Large intestine (tissue), 3 donors: ENCODE data around the gene LGALS4. TPM values are rescaled to one million over a fixed set of nuclear protein-coding genes. Genes with fewer than 3 reads are reported as not detected.
"Not testable (repeated sequence)": the region's sequence is repeated elsewhere in the genome, so short reads cannot be mapped to it uniquely, and the experiment has no call there.

Source experiments
- DNase-seq, 2 donors: peaks; one replicate each; pipeline versions ENCODE4 v3.0.0 to v3.0.0-alpha.2; 2013
- H3K27ac ChIP-seq: one replicate; pipeline ENCODE4 v1.5.1; 2013; ENCODE audit warnings: low read length
- H3K27me3 ChIP-seq: 2 replicates; pipeline ENCODE4 v1.6.1; 2013; ENCODE audit warnings: low read length; ENCODE audit not compliant: control insufficient read depth, insufficient read depth
- H3K36me3 ChIP-seq: 2 replicates; pipeline ENCODE4 v1.6.1; 2013; ENCODE audit warnings: low read length; ENCODE audit not compliant: control insufficient read depth, insufficient read depth
- H3K4me1 ChIP-seq: one replicate; pipeline ENCODE4 v1.6.1; 2013; ENCODE audit warnings: low read length; ENCODE audit not compliant: control insufficient read depth, insufficient read depth
- H3K4me3 ChIP-seq: one replicate; pipeline ENCODE4 v1.5.1; 2013; ENCODE audit warnings: low read length
- H3K9me3 ChIP-seq: one replicate; pipeline ENCODE4 v1.6.1; 2013; ENCODE audit warnings: mild to moderate bottlenecking, low read depth, low read length, moderate library complexity; ENCODE audit not compliant: control insufficient read depth
- WGBS: methylation state at CpG from one replicate; pipeline ENCODE4 v1.1.5; 2013; ENCODE audit warnings: low lambda C conversion rate; ENCODE audit not compliant: insufficient coverage; 5-methylcytosine and 5-hydroxymethylcytosine counted together
- polyA plus RNA-seq: library from polyadenylated mRNA; unstranded; fragments of 120-200 nt; gene quantifications from one replicate; pipeline ENCODE4 v1.2.1, GENCODE V29; 2013

The LGALS4 gene
- polyA plus RNA-seq, 1 donor: 680 TPM

DNA sequence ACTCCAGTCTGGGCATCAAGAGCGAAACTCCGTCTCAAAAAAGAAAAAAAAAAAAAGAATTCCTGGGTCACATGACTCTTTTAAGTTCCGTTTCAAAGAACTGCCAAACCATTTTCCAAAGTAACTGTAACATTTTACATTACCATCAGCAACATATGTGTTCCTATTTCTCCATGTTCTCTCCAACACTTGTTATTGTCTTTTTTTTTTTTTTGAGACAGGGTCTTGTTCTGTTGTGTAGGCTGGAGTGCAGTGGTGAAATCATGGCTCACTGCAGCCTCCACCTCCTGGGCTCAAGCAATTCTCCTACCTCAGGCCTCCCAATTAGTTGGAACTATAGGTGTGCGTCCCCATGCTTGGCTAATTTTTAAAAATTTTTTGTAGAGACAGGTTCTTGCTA is 17.2 kb downstream of the LGALS4 start:
- no peaks in the 10 kb centered on the region for H3K27me3 ChIP-seq
- no CpG with 5 or more reads among the region's 4 CpGs for whole genome bisulfite sequencing
- peaks cover 3% of the 10 kb centered on the region for H3K9me3 ChIP-seq
- no peak overlapping the region for H3K4me3 ChIP-seq
- H3K27ac ChIP-seq: no peak overlapping the region
- H3K36me3 ChIP-seq: peaks cover 7% of the 10 kb centered on the region
- no peak for DNase-seq
- peaks cover 11% of the 10 kb centered on the region for H3K4me1 ChIP-seq

DNA sequence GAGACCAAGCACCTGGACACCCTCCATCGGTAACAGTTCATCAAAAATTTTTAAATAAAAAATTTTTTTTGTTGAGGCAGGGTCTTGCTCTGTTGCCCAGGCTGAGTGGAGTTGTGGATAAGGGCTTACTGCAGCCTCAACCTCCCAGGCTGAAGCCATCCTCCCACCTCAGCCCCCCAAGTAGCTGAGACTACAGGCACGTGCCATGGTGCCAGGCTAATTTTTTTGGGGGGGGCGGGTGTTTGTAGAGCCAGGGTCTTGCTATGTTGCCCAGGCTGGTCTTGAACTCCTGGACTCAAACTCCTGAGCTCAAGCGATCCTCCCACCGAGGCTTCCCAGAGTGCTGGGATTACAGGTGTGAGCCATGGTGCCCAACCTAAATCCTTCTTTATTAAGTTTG is 19.1 kb downstream of the LGALS4 start:
- WGBS: 100% methylated on average over 1 of the region's 5 CpGs
- Histone ChIP-seq H3K27ac (no peak overlapping the region), H3K4me3 (no peak overlapping the region), H3K9me3 (peaks cover 3% of the 10 kb centered on the region), H3K4me1 (peaks cover 11% of the 10 kb centered on the region), H3K36me3 (no peaks in the 10 kb centered on the region), H3K27me3 (no peaks in the 10 kb centered on the region)
- DNase-seq: no peak

DNA sequence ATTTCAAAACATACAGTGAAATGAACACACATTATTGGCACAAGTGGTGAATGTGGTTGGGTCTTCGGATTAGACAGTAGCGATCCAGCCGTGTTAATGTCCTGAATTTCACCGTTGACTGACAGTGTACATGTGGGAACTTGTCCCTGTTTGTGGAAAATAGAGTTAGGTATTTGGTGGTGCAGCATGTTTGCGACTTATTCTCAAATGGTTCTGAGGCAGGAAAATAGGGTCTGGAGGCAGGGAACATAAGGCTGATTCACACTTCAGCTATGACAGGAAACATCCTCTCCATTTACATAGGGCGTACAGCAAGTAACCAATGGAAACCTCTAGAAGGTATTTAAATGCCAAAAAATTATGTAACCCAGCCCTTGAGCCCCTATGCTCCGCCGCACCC is 19.6 kb downstream of the LGALS4 start:
- H3K27me3 ChIP-seq: no peaks in the 10 kb centered on the region
- DNase-seq: no peak
- H3K4me1 ChIP-seq: peaks cover 11% of the 10 kb centered on the region
- no peaks in the 10 kb centered on the region for H3K36me3 ChIP-seq
- H3K27ac ChIP-seq: peak overlapping the region; percentile 80
- H3K9me3 ChIP-seq: peaks cover 3% of the 10 kb centered on the region
- no peak overlapping the region for H3K4me3 ChIP-seq
- no CpG with 5 or more reads among the region's 8 CpGs for whole genome bisulfite sequencing

DNA sequence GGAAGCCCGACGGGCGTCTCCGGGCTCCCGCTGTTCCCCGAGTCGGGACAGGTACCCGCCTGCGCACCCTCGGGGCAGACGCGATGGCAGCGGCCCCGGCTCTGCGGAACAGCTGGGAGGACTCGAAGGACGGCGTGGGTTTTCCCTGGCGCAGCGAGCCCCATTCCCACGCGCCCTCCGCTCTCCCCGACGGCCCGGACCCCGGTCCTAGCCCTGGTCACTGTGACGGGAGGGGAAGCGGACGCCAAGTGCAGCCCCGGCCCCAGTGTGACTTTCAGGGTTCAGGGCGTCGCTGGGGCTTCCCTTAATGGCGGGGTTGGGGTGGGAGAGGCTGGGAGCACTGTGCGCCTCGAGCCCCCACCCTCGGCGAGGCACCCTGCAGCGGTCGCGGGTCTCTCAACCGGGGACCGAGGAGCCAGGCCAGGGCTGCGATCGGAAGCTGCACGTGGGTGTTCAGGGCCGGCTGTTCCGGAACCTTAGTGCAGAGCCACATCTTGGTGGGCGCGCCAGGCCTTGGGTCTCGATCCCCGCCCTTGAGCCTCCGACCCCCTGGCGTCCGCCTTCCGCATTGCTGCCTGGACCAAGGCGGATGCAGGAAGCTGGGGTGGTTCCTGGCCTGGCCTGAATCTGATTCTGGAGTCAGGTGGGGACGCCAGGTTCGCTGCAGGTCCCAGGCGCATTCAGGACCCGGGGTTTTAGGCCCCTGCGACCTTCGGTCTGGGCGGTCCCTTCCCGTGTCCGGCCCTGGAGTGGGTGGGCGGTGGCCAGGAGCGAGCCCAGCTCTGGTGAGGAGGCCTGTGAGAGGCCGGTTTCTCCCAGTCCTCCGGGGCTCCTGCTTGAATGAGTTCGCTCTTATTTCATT is 20.3 kb downstream of the LGALS4 start:
- peaks cover 3% of the 10 kb centered on the region for H3K9me3 ChIP-seq
- peak overlapping the region; percentile 80 for H3K27ac ChIP-seq

DNA sequence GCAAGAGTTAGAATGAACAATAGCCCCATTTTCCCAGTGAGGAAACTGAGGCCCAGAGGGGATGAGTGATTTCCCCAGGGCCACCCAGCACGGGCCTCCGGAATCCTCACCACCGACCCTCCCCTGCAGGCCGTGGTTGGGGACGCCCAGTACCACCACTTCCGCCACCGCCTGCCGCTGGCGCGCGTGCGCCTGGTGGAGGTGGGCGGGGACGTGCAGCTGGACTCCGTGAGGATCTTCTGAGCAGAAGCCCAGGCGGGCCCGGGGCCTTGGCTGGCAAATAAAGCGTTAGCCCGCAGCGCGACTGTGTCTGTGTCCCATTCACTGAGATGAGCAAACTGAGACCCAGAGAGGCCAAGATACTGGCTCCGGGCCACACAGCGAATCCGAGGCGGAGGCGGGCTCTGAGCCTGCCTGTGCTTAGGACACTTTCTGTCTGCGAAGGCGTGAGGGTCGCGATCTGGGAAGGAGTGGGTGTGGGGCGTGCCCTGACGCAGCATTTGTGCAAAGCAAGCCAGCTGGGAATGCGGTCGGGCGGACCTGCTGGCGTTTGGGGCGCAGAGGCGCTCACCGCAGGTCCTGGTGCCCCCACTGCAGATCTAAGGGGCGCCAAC is 21.2 kb downstream of the LGALS4 start:
- not testable (repeated sequence) for H3K27me3 ChIP-seq, H3K27ac ChIP-seq, H3K36me3 ChIP-seq, H3K9me3 ChIP-seq, DNase-seq
- WGBS: no CpG with 5 or more reads among the region's 40 CpGs
- H3K4me1 ChIP-seq: peaks cover 11% of the 10 kb centered on the region
- peak overlapping the region; percentile 10 for H3K4me3 ChIP-seq

More for the DNA sequence above, 20.3 kb downstream of the LGALS4 start:
- peaks cover 11% of the 10 kb centered on the region for H3K4me1 ChIP-seq
- peak; percentile 69 to 81 for DNase-seq
- H3K36me3 ChIP-seq: no peaks in the 10 kb centered on the region
- peak overlapping the region; percentile 51 for H3K4me3 ChIP-seq
- H3K27me3 ChIP-seq: no peaks in the 10 kb centered on the region
- WGBS: no CpG with 5 or more reads among the region's 71 CpGs

DNA sequence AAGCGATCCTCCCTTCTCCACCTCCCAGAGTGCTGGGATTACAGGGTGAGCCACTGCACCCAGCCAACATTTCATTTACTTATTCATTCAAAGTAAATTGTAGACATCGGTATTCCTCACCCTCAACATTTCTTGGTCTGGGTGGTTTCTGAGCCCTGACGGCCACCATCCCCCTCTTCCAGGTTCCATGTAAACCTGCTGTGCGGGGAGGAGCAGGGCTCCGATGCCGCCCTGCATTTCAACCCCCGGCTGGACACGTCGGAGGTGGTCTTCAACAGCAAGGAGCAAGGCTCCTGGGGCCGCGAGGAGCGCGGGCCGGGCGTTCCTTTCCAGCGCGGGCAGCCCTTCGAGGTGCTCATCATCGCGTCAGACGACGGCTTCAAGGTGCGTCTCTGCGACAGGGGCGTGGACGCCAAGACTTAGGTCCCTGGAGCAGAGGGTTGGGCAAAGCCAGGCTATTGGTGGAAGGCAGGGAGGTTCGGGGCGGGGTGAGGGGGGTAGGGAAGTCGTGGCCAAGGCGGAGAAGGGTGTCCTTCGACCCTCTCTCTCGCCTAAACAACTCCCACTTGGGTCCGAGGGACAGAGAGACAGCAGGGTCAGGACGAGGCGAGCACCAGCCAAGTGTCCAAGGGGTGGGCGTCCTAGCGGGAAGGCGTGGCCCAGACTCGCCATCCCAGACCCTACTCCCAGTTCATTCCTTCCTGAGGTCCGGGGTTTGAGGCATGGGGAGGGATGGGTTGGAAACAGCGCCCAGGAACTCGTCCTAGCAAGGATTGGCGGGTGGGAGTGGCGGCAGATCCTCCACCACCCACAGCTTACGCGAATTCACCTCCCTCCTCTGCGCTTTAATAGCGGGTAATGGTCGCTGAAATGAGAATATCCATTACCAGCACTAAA is 22.0 kb downstream of the LGALS4 start:
- not testable (repeated sequence) for H3K27ac ChIP-seq, DNase-seq, H3K27me3 ChIP-seq, H3K9me3 ChIP-seq, H3K36me3 ChIP-seq
- no CpG with 5 or more reads among the region's 49 CpGs for WGBS
- H3K4me1 ChIP-seq: peaks cover 11% of the 10 kb centered on the region
- peak overlapping the region; percentile 10 for H3K4me3 ChIP-seq

DNA sequence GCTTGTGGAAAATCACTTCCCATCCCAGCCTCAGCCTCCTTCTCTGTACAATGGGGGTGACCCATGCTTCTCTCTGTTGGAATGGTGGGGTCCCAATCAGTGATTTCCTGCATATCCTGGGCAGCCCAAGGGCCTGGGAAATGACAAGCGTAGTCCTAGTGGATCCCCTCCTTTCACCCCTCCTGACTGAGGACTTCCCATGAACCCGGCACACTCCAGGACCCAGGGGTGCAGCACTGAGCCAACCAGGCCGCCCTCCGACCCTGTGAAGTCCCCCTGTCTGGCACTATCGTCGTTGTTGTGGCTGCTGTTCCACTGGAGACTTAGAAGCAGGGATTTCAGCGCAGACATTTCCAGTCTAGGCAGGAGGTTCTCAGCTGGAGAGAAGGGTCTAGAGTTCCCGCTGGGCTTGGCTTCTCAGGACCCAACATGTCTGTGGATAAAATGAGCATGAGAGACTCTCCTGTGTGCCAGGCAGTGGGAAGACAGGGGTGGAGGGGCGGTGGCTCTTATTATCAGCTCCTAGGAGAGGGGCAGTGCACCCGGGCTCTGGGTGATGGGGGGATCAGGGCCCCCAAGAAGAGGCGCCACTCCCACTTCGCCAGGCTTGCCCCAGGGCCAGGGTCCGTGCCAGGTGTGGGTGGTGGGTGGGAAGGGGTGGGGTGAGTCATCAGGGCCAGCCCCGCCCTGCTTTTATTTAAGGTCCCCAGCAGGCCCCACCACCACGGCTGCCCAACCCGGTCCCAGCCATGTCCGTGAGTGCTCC is 24.1 kb downstream of the LGALS4 start, which contains the start of gene LGALS7B:
Gene LGALS7B (plus strand): TSS at position 723 of the 766 bp plus-strand sequence. CDS start 27 bp downstream, at position 750.
- Histone ChIP-seq H3K36me3 (no peaks in the 10 kb centered on the region), H3K4me3 (no peak within 1 kb of the TSS), H3K9me3 (peaks cover 3% of the 10 kb centered on the region), H3K4me1 (peaks cover 11% of the 10 kb centered on the region), H3K27ac (no peak within 1 kb of the TSS), H3K27me3 (no peaks in the 10 kb centered on the region)
- WGBS: no CpG with 5 or more reads among the region's 17 CpGs
- peak in 1 of 2 donors; percentile 49 for DNase-seq

DNA sequence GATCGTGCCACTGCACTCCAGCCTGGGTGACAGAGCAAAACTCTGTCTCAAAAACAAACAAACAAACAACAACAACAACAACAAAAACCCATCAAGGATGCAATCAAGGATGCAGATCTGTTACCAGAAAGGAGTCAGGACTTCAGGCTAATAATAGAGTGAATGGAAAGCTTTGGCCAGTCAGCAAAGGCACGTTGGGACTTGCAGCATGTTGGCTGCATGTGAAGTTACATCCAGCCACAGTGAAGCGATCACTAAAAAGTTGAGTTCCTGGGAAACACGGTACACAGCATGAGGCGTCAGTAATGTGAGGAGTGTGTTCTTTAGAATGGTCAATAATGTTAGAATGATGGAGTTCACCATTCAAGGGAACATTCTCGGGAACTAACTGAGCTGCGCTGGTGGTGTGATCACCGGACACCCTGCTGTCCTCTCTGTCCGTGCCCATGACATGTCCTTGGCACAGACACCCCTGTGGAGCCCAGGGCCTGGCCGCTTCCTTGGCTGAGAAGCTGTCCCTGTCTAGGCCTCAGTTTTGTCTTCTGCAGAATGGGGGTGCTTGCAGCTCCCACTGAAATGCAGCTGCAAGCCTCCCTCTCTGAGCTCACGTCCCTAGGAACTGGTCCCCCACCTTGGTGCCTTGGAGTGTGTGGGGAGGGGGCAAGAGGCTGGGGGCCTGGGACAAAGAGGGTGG is 26.0 kb downstream of the LGALS4 start:
- no CpG with 5 or more reads among the region's 11 CpGs for WGBS
- H3K27me3 ChIP-seq: no peaks in the 10 kb centered on the region
- no peak for DNase-seq
- H3K36me3 ChIP-seq: no peaks in the 10 kb centered on the region
- H3K27ac ChIP-seq: no peak overlapping the region
- H3K9me3 ChIP-seq: no peaks in the 10 kb centered on the region
- H3K4me1 ChIP-seq: no peaks in the 10 kb centered on the region
- no peak overlapping the region for H3K4me3 ChIP-seq

DNA sequence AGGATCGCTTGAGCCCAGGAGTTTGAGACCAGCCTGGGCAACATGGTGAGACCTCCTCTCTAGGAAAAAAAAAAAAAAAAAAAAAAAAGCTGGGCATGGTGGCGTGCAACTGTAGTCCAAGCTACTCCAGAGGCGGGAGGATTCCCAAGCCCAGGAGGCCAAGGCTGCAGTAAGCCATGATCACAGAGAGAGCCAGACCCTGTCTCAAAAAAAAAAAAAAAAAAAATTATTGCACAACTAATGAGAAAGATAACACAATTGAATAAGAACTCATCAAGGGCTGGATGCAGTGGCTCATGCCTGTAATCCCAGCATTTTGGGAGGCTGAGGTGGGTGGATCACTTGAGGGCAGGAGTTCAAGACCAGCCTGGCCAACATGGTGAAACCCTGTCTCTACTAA is 26.7 kb downstream of the LGALS4 start:
- not testable (repeated sequence) for H3K4me3 ChIP-seq, H3K27ac ChIP-seq, H3K27me3 ChIP-seq, H3K4me1 ChIP-seq, DNase-seq, H3K36me3 ChIP-seq, H3K9me3 ChIP-seq
- no CpG with 5 or more reads among the region's 3 CpGs for WGBS
